Activated CD8-positive, alpha-beta T cell treated with anti-CD3 and anti-CD28 coated beads, Interleukin-2, amount 10 ng/mL, durations not matched to agents 7 days and 5 days (primary cell): Measurements from ENCODE around the gene SYT3. TPM values are rescaled to one million over a fixed set of nuclear protein-coding genes. Genes with fewer than 3 reads are reported as not detected.
"Not testable (repeated sequence)": the region's sequence is repeated elsewhere in the genome, so short reads cannot be mapped to it uniquely, and the experiment has no call there.

Source experiments
- ATAC-seq: fragments of 150-1000 bp; cut with Tn5 transposase; one replicate; pipeline ENCODE4 v1.10.0; 2021; ENCODE audit warnings: moderate library complexity
- CTCF ChIA-PET: fragments of 350-600 bp; sonication (Branson Sonifier 250); formaldehyde crosslinking; loops from one replicate; lab custom pipeline; 2021; ENCODE audit warnings: antibody characterized with exemption; lab: Charles Lee
- POLR2A ChIA-PET: fragments of 350-600 bp; sonication (Branson Sonifier 250); formaldehyde crosslinking; loops from one replicate; lab custom pipeline; 2021; ENCODE audit warnings: antibody characterized with exemption; lab: Charles Lee
- DNase-seq: peaks from one replicate; pipeline ENCODE4 v3.0.0-alpha.2; 2020
- H3K27ac Mint-ChIP-seq: one replicate; pipeline ENCODE4 v1.8.0; 2021; ENCODE audit warnings: mild to moderate bottlenecking, mixed read lengths
- H3K27me3 Mint-ChIP-seq: one replicate; pipeline ENCODE4 v1.8.0; 2021; ENCODE audit warnings: low read depth, mixed read lengths
- H3K36me3 Mint-ChIP-seq: one replicate; pipeline ENCODE4 v1.8.0; 2021; ENCODE audit warnings: low read depth, mixed read lengths
- H3K4me1 Mint-ChIP-seq: one replicate; pipeline ENCODE4 v1.8.0; 2021; ENCODE audit warnings: low read depth, mixed read lengths
- H3K4me3 Mint-ChIP-seq: one replicate; pipeline ENCODE4 v1.8.0; 2021; ENCODE audit warnings: mild to moderate bottlenecking, mixed read lengths
- H3K9me3 Mint-ChIP-seq: one replicate; pipeline ENCODE4 v1.8.0; 2022; ENCODE audit warnings: mixed read lengths; ENCODE audit not compliant: insufficient read depth
- total RNA-seq, 2 experiments: library from RNA; stranded (reverse); gene quantifications; one replicate each; pipeline ENCODE4 v1.2.3, GENCODE V29; 2021

Gene SYT3
- total RNA-seq, 2 experiments from 2014 or later, result not detected

DNA sequence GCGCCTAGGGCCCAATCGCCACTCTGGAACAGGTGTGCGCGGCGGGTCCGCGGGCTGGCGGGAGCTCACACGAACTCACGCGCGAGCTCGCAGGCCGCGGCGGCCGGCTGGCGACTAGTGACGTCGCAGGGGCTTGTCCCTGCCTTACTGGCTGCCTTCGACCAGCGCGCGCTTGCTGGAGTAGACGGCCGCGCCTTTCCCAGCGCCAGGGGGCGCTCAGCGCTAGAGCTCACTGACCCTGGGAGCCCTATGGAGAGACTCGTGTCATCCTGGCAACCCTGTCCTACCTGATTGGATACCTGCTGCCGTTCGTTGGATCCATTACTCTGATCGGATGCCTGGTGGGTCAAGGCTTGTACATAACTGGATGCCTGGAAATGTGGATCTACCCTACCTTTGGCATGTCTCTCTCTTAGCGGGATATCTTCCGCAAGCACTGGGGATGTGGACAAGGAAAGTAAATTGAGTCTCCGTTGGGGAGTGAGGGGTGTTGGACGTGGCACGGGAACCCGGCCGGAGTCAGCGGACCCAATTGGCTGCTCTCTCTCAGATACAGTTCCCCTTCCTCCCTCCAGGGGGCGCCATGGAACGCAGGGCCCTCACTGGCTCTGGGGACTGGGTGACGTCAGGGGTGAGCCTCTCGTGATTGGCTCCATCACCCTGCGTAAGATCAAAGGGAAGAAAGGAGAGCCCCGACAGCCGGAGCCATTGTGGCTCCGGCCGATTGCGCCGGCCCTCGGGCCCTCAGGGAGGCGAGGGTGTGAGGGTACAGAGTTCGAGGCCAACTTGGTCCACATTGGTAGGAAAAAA is 35.2 kb downstream of the SYT3 start:
- H3K9me3 Mint-ChIP-seq, ATAC-seq, H3K4me1 Mint-ChIP-seq, POLR2A ChIA-PET, H3K27ac Mint-ChIP-seq, DNase-seq, CTCF ChIA-PET, H3K36me3 Mint-ChIP-seq, H3K4me3 Mint-ChIP-seq: not testable (repeated sequence)
- H3K27me3 Mint-ChIP-seq, result peaks cover 18% of the 10 kb centered on the region

DNA sequence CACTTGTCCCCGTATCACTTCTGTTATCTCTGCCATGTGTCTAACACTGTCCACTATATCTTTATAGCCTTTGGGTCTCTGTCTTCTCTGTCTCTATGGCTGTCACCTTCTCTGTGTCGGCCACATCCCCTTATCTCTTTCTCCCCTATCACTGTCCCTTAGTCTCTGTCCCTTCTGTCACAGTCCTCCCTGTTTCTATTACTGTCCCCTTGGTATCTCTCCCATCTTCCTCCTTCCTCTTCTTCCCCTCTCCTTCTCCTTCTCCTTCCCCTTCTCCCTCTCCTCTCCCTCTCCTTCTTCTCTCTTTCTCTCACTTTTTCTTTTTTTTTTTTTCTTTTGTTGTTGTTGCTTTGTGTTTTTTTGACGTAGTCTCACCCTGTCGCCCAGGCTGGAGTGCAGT is 36.7 kb downstream of the SYT3 start:
- H3K27ac Mint-ChIP-seq, result no peak overlapping the region
- no peak overlapping the region for H3K4me3 Mint-ChIP-seq
- H3K9me3 Mint-ChIP-seq, result no peaks in the 10 kb centered on the region
- CTCF ChIA-PET, result no interaction called here
- DNase-seq (no peak), ATAC-seq (no peak)
- H3K4me1 Mint-ChIP-seq, result peaks cover 6% of the 10 kb centered on the region
- peaks cover 15% of the 10 kb centered on the region for H3K27me3 Mint-ChIP-seq
- H3K36me3 Mint-ChIP-seq, result no peaks in the 10 kb centered on the region
- POLR2A ChIA-PET, result no interaction called here

DNA sequence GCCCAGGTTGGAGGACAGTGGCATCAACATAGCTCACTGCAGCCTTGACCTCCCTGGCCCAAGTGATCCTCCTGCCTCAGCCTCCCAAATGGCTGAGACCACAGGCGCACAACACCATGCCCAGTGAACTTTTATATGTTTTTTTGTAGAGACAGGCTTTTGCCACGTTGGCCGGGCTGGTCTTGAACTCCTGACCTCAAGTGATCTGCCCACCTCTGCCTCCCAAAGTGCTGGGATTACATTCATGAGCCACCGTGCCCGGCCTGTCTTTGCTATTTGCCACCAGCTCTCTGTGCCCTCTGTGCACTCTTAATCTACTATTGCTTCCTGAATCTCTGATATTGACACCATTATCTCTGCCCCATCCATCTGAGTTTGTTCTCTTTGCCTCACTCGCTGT is 37.2 kb downstream of the SYT3 start:
- POLR2A ChIA-PET, result no interaction called here
- H3K27me3 Mint-ChIP-seq, result peaks cover 18% of the 10 kb centered on the region
- H3K27ac Mint-ChIP-seq, result no peak overlapping the region

DNA sequence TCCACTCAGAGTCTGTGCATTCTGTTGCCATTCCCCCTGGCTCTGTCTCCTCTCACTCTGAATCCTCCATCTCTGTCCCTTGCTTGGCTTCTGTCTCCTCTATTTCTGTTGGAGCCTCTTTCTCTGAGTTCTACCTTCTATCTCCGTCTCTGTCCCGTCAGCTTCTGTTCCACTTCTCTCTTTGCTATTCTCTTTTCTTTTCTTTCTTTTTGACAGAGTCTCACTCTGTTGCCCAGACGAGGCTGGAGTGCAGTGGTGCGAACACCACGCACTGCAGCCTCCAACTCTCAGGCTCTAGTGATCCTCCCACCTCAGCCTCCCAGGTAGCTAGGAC is 37.6 kb downstream of the SYT3 start:
- Mint-ChIP-seq H3K9me3 (no peaks in the 10 kb centered on the region), H3K27ac (no peak overlapping the region), H3K4me3 (no peak overlapping the region), H3K27me3 (peaks cover 15% of the 10 kb centered on the region), H3K4me1 (no peaks in the 10 kb centered on the region), H3K36me3 (no peaks in the 10 kb centered on the region)
- DNase-seq (no peak), ATAC-seq (no peak)
- CTCF ChIA-PET, result no interaction called here
- POLR2A ChIA-PET, result no interaction called here

More for the DNA sequence above, 37.2 kb downstream of the SYT3 start:
- Mint-ChIP-seq H3K9me3 (no peaks in the 10 kb centered on the region), H3K36me3 (no peaks in the 10 kb centered on the region), H3K4me1 (peaks cover 3% of the 10 kb centered on the region), H3K4me3 (no peak overlapping the region)
- DNase-seq (no peak), ATAC-seq (no peak)
- CTCF ChIA-PET, result no interaction called here

DNA sequence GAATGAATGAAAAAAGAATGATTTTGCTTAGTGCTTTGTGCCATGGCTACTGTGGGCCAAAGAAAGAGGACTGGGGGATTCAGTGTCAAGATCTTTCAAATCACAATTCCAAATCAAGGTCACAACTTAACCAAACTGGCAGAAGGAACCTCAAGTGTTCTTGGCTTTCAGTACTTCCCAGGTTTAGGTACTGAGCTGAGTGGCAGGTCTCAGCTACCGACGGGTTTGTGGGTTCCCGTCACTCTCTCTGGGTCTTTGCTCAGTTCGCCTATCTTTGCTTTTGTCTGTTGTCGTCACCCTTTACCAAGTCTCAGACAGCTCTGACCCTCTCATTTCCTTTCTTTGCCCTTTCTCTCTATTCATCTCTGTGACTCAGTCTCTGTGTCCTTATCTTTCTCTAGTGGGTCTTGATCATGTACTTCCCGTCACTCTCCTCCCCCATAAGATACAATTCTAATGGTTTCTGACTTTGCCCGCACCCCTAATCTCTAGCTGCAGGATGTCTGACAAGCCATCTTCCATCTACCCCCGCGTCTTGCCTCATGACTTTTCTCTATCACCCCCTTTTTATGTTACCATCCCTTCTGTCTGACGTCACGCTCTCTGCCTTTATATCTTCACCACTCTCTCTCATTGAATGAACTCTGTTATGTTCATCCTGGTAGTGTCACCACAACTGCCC is 38.1 kb downstream of the SYT3 start:
- ATAC-seq, result no peak
- Mint-ChIP-seq H3K36me3 (no peaks in the 10 kb centered on the region), H3K27me3 (peaks cover 15% of the 10 kb centered on the region), H3K27ac (no peak overlapping the region), H3K9me3 (no peaks in the 10 kb centered on the region), H3K4me1 (no peaks in the 10 kb centered on the region), H3K4me3 (no peak overlapping the region)
- ChIA-PET CTCF (no interaction called here), POLR2A (no interaction called here)
- DNase-seq, result no peak

GRCh38 chr19:50599427-50599826 is 40.3 kb downstream of the SYT3 start:
- H3K4me3 Mint-ChIP-seq, result no peak overlapping the region
- no peak overlapping the region for H3K27ac Mint-ChIP-seq
- DNase-seq (no peak), ATAC-seq (no peak)
- ChIA-PET POLR2A (no interaction called here), CTCF (interaction anchor here (1.0 kb wide), 1 partner anchor 12 kb away, joined by 4 read pairs; no protein-coding TSS in a partner anchor)
- peaks cover 15% of the 10 kb centered on the region for H3K27me3 Mint-ChIP-seq
- H3K4me1 Mint-ChIP-seq, result no peaks in the 10 kb centered on the region
- H3K36me3 Mint-ChIP-seq, result no peaks in the 10 kb centered on the region
- no peaks in the 10 kb centered on the region for H3K9me3 Mint-ChIP-seq

- H3K4me1 Mint-ChIP-seq, result no peaks in the 10 kb centered on the region
- DNase-seq, result no peak
- no peak overlapping the region for H3K27ac Mint-ChIP-seq
- H3K9me3 Mint-ChIP-seq, result no peaks in the 10 kb centered on the region
- no peak for ATAC-seq
- H3K27me3 Mint-ChIP-seq, result no peaks in the 10 kb centered on the region
- CTCF ChIA-PET, result no interaction called here
- H3K4me3 Mint-ChIP-seq, result no peak overlapping the region
- no peaks in the 10 kb centered on the region for H3K36me3 Mint-ChIP-seq
- POLR2A ChIA-PET, result no interaction called here
These were observed 49.5 kb downstream of the SYT3 start for GRCh38 chr19:50590191-50590590.

- H3K4me3 Mint-ChIP-seq, H3K4me1 Mint-ChIP-seq, H3K27ac Mint-ChIP-seq, ATAC-seq, CTCF ChIA-PET, H3K36me3 Mint-ChIP-seq, DNase-seq, H3K27me3 Mint-ChIP-seq, POLR2A ChIA-PET, H3K9me3 Mint-ChIP-seq: not testable (repeated sequence)
These were observed 57.7 kb downstream of the SYT3 start for GRCh38 chr19:50581795-50582660.

- no peaks in the 10 kb centered on the region for H3K36me3 Mint-ChIP-seq
- no peaks in the 10 kb centered on the region for H3K4me1 Mint-ChIP-seq
- no peaks in the 10 kb centered on the region for H3K9me3 Mint-ChIP-seq
- peaks cover 4% of the 10 kb centered on the region for H3K27me3 Mint-ChIP-seq
- no peak for ATAC-seq
- ChIA-PET POLR2A (no interaction called here), CTCF (no interaction called here)
- no peak for DNase-seq
- no peak overlapping the region for H3K27ac Mint-ChIP-seq
- no peak overlapping the region for H3K4me3 Mint-ChIP-seq
These were observed 58.6 kb downstream of the SYT3 start for GRCh38 chr19:50580970-50581634.

- Mint-ChIP-seq H3K27me3 (peaks cover 7% of the 10 kb centered on the region), H3K9me3 (no peaks in the 10 kb centered on the region), H3K36me3 (no peaks in the 10 kb centered on the region), H3K4me3 (no peak overlapping the region), H3K27ac (no peak overlapping the region), H3K4me1 (no peaks in the 10 kb centered on the region)
- ChIA-PET CTCF (no interaction called here), POLR2A (no interaction called here)
- ATAC-seq (no peak), DNase-seq (no peak)
These were observed 59.4 kb downstream of the SYT3 start for GRCh38 chr19:50580240-50580639.

DNA sequence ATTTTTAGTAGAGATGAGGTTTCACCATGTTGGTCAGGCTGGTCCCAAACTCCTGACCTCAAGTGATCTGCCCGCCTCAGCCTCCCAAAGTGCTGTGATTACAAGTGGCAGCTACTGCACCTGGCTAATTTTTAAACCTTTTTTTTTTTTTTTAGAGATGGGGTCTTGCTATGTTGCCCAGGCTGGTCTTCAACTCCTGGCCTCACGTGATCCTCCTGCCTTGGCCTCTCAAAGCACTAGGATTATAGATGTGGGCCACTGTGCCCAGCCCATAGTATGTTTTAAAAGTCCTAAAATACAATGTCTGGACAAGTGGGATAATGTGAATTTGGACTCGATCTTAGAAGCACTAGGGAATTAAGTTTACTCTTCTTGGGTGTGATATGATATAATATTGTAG is 62.9 kb downstream of the SYT3 start:
- CTCF ChIA-PET, result interaction anchor here (1.4 kb wide), 1 partner anchor 20 kb away, joined by 3 read pairs; no protein-coding TSS in a partner anchor
- H3K36me3 Mint-ChIP-seq, H3K27me3 Mint-ChIP-seq, H3K27ac Mint-ChIP-seq, POLR2A ChIA-PET, DNase-seq, H3K4me3 Mint-ChIP-seq, ATAC-seq, H3K4me1 Mint-ChIP-seq, H3K9me3 Mint-ChIP-seq: not testable (repeated sequence)
